GM21526 (cell line): Measurements from ENCODE around the gene STX16.

Source experiments
- ATAC-seq: cut with Tn5 transposase; IDR thresholded peaks from one replicate; pipeline ENCODE4 v1.9.1; 2021; ENCODE audit warnings: moderate library complexity; ENCODE audit not compliant: unreplicated experiment, low FRiP score

STX16 gene

GRCh38 chr20:58695895-58696375, 44.9 kb downstream of the STX16 start:
- no peak for ATAC-seq

GRCh38 chr20:58696411-58696961, 45.4 kb downstream of the STX16 start:
- ATAC-seq: no peak

GRCh38 chr20:58697201-58697866, 46.3 kb downstream of the STX16 start:
- ATAC-seq: no peak

GRCh38 chr20:58697867-58698703, 47.0 kb downstream of the STX16 start:
- ATAC-seq: no peak

GRCh38 chr20:58698741-58699622, 47.9 kb downstream of the STX16 start:
- ATAC-seq: no peak

GRCh38 chr20:58699623-58700107, 48.6 kb downstream of the STX16 start:
- no peak for ATAC-seq

- no peak for ATAC-seq
Measured at GRCh38 chr20:58700121-58700821, 49.2 kb downstream of the STX16 start.

GRCh38 chr20:58700823-58701222, 49.7 kb downstream of the STX16 start:
- no peak for ATAC-seq

GRCh38 chr20:58701431-58702160, 50.5 kb downstream of the STX16 start:
- ATAC-seq: no peak

- ATAC-seq: no peak
Measured at GRCh38 chr20:58702161-58702510, 51.1 kb downstream of the STX16 start.

- no peak for ATAC-seq
Measured at GRCh38 chr20:58702859-58703648, 52.0 kb downstream of the STX16 start.

GRCh38 chr20:58703765-58704371, 52.8 kb downstream of the STX16 start:
- ATAC-seq: no peak

GRCh38 chr20:58705208-58705926, 54.3 kb downstream of the STX16 start:
- no peak for ATAC-seq

GRCh38 chr20:58706150-58706892, 55.2 kb downstream of the STX16 start:
- no peak for ATAC-seq

- no peak for ATAC-seq
Measured at GRCh38 chr20:58706975-58707681, 56.0 kb downstream of the STX16 start.

GRCh38 chr20:58707770-58708169, 56.7 kb downstream of the STX16 start:
- no peak for ATAC-seq
